GM12801 (cell line): Measurements from ENCODE around the gene PLAC8.

ENCODE experiments used
- CTCF ChIP-seq: IDR thresholded peaks from one replicate; pipeline ENCODE4 v1.5.1; 2011; ENCODE audit warnings: control low read depth; ENCODE audit not compliant: insufficient read length; ENCODE audit errors: extremely low read depth

The PLAC8 gene

GRCh38 chr4:83096397-83096796, 18.1 kb downstream of the PLAC8 start:
- no peak for TF ChIP-seq CTCF

- no peak for TF ChIP-seq CTCF
Measured at GRCh38 chr4:83093060-83093640, 21.4 kb downstream of the PLAC8 start.

GRCh38 chr4:83089410-83090157, 24.9 kb downstream of the PLAC8 start:
- no peak for TF ChIP-seq CTCF

- TF ChIP-seq CTCF: no peak
Measured at GRCh38 chr4:83083925-83084475, 30.5 kb downstream of the PLAC8 start.

GRCh38 chr4:83082777-83083176, 31.8 kb downstream of the PLAC8 start:
- no peak for TF ChIP-seq CTCF

GRCh38 chr4:83080561-83080960, 34.0 kb downstream of the PLAC8 start:
- no peak for TF ChIP-seq CTCF

GRCh38 chr4:83075311-83076095, 39.0 kb downstream of the PLAC8 start:
- TF ChIP-seq CTCF: no peak
